ENCODE data around the gene SFT2D1.

GRCh38 chr6:166318649-166319600 lies 23.4 kb downstream of the SFT2D1 start:
- TF ChIP-seq CTCF (IDR thresholded peaks at IDR 0.05): no peak
- TF ChIP-seq POLR2A (IDR thresholded peaks at IDR 0.05): no peak
